Adipocyte (in vitro differentiated cells): ENCODE results near the gene CSPG4.
A peak's percentile ranks its signal among the peaks of the same experiment; 100 is the strongest.
"Not testable (repeated sequence)": the region's sequence is repeated elsewhere in the genome, so short reads cannot be mapped to it uniquely, and the experiment has no call there.

Source experiments
- DNase-seq: peaks from one replicate; pipeline ENCODE4 v3.0.0-alpha.2; 2015; ENCODE audit warnings: low read depth
- H3K27me3 ChIP-seq: replicated peaks from 2 replicates; pipeline ENCODE4 v1.7.0; 2013; ENCODE audit warnings: mild to moderate bottlenecking, low read length, moderate library complexity; ENCODE audit not compliant: control insufficient read depth, insufficient read depth
- H3K36me3 ChIP-seq: 2 replicates; pipeline ENCODE4 v1.7.0; 2013; ENCODE audit warnings: low read length, mild to moderate bottlenecking, moderate library complexity; ENCODE audit not compliant: control insufficient read depth, insufficient read depth, severe bottlenecking
- H3K4me1 ChIP-seq: 2 replicates; pipeline ENCODE4 v1.7.0; 2013; ENCODE audit warnings: mild to moderate bottlenecking, low read length, moderate library complexity; ENCODE audit not compliant: control insufficient read depth, insufficient read depth
- H3K4me3 ChIP-seq: 2 replicates; pipeline ENCODE4 v1.7.0; 2013; ENCODE audit warnings: mild to moderate bottlenecking, low read length, moderate library complexity
- H3K9ac ChIP-seq: 2 replicates; pipeline ENCODE4 v1.7.0; 2013; ENCODE audit warnings: mild to moderate bottlenecking, low read length, moderate library complexity
- H3K9me3 ChIP-seq: 2 replicates; pipeline ENCODE4 v1.7.0; 2013; ENCODE audit warnings: mild to moderate bottlenecking, low read length, moderate library complexity; ENCODE audit not compliant: control insufficient read depth

CSPG4 gene

GRCh38 chr15:75678324-75678690 is 34.3 kb downstream of the CSPG4 start:
- not testable (repeated sequence) for H3K9me3 ChIP-seq, H3K4me3 ChIP-seq, H3K27me3 ChIP-seq, H3K9ac ChIP-seq, DNase-seq
- H3K4me1 ChIP-seq = peaks cover 30% of the 10 kb centered on the region
- H3K36me3 ChIP-seq = peaks cover 30% of the 10 kb centered on the region

- H3K36me3 ChIP-seq = peaks cover 30% of the 10 kb centered on the region
- no peaks in the 10 kb centered on the region for H3K27me3 ChIP-seq
- H3K4me3 ChIP-seq = no peak overlapping the region
- no peak overlapping the region for H3K9ac ChIP-seq
- no peaks in the 10 kb centered on the region for H3K9me3 ChIP-seq
- DNase-seq = no peak
- peaks cover 36% of the 10 kb centered on the region for H3K4me1 ChIP-seq
Measured at GRCh38 chr15:75677465-75678323, 35.0 kb downstream of the CSPG4 start.

- Histone ChIP-seq H3K4me1 (peaks cover 43% of the 10 kb centered on the region), H3K27me3 (no peaks in the 10 kb centered on the region), H3K9ac (no peak overlapping the region), H3K4me3 (no peak overlapping the region), H3K36me3 (peaks cover 23% of the 10 kb centered on the region), H3K9me3 (no peaks in the 10 kb centered on the region)
- no peak for DNase-seq
Measured at GRCh38 chr15:75676688-75677464, 35.8 kb downstream of the CSPG4 start.

- no peak overlapping the region for H3K9ac ChIP-seq
- peaks cover 53% of the 10 kb centered on the region for H3K4me1 ChIP-seq
- no peaks in the 10 kb centered on the region for H3K27me3 ChIP-seq
- DNase-seq = no peak
- H3K9me3 ChIP-seq = no peaks in the 10 kb centered on the region
- no peak overlapping the region for H3K4me3 ChIP-seq
- H3K36me3 ChIP-seq = peaks cover 15% of the 10 kb centered on the region
Measured at GRCh38 chr15:75675579-75676404, 36.9 kb downstream of the CSPG4 start.

DNA sequence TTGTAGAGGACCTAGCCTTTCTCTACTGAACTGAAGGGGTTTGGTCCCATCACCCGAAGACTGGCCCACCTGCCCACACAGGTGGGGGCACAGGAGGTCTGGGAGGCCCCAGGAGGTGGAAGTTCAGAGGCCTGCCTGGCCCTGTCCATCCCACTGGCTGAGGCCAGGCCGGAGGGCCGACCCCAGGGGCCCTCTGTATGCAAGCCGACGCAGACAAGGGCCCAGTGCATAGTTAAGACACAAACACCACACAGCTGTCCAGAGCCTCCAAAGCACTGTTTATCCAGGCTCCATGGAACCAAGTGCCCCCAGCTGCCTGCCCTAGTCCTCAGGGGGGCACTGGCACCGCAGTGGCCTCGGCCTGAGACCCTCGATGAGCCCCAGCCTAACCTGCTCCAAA is 38.3 kb downstream of the CSPG4 start:
- no peak overlapping the region for H3K9ac ChIP-seq

DNA sequence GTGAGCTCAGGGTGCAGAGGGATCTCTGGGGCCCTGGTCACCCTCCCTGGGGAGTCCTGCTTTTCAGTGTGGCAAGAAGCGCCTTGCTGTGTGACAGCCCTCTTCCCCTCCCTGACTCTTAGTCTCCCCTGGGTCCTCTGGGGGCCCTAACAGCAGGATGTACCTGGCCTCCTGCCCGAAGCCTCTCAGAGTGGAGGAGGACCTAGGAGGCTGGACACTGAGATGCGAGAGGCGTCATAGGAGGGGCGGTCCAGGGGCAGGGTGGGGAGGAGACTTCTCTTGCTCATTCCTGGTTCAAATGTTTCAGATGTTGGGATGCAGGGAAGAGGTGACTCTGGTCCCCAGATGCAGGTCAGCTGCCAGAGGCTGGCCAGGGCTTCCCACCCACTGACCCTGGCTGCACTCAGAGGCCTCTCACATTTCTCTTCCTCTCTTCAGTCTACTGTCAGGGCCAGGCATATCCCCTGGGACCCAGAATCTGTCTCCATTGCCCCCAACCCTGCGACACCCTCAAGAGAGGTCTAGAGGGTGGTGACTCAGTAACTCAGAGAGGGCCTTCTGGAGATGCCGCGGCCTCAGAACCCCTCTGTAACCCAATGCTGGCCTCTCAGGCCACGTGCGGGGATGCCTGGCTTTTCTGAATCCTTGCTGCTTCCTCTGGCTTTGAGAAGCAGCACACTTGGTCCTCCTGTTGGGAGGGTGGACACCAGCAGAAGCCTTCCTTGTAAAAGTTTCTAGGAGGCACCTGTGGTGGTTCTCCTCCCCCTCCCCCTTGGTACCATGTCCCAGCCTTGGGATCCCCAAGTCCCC is 39.0 kb downstream of the CSPG4 start:
- Histone ChIP-seq H3K27me3 (no peaks in the 10 kb centered on the region), H3K4me1 (peaks cover 53% of the 10 kb centered on the region), H3K9me3 (no peaks in the 10 kb centered on the region), H3K4me3 (peak overlapping the region; percentile 63), H3K36me3 (peaks cover 6% of the 10 kb centered on the region), H3K9ac (peak overlapping the region; percentile 75)
- DNase-seq = peak; percentile 70

More for the DNA sequence above, 38.3 kb downstream of the CSPG4 start:
- no peak for DNase-seq
- H3K4me1 ChIP-seq = peaks cover 53% of the 10 kb centered on the region
- H3K36me3 ChIP-seq = peaks cover 11% of the 10 kb centered on the region
- no peaks in the 10 kb centered on the region for H3K27me3 ChIP-seq
- H3K4me3 ChIP-seq = no peak overlapping the region
- no peaks in the 10 kb centered on the region for H3K9me3 ChIP-seq

DNA sequence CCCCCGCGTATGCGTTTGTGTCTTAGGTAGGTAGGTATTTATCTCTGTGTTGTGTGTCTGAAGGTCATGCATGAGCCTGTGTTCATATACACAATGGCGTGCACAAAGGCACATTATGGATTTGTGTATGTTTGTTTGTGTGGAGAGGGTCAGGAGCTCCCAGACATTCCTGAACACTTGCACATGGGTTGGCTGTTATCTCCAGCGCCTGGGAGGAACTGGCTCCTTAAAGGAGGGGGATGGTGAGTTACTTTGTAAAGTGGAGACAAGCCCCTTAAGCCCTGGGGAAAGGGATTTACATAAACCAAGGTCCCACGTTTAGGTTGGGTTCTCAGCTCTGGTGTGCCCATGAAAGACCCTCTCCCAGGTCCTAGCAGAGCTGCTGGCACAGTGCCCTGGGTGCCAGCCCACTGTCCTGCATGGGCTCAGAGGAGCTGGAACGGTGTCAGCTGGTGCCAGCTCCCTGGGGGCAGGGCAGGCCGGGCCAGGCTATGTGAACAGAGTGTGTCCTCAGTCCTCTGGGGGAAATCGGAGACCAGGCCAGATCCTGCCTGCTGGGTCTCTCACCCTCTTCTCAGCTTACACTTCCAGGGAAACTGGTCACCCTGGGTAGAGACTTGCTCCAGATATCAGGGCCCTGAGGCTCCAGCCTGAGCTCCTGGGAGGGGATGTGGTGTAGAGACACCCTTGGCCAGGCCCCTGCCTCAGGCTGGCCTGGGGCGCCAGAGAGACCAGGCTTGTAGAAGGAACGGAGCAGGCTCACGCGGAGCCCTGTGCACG is 39.8 kb downstream of the CSPG4 start:
- Histone ChIP-seq H3K4me3 (peak overlapping the region; percentile 63), H3K27me3 (no peaks in the 10 kb centered on the region), H3K4me1 (peaks cover 54% of the 10 kb centered on the region), H3K9me3 (no peaks in the 10 kb centered on the region), H3K9ac (peak overlapping the region; percentile 75), H3K36me3 (peaks cover 6% of the 10 kb centered on the region)
- DNase-seq = peak; percentile 65

- H3K4me3 ChIP-seq = no peak overlapping the region
Measured at GRCh38 chr15:75671730-75672602, 40.7 kb downstream of the CSPG4 start.

DNA sequence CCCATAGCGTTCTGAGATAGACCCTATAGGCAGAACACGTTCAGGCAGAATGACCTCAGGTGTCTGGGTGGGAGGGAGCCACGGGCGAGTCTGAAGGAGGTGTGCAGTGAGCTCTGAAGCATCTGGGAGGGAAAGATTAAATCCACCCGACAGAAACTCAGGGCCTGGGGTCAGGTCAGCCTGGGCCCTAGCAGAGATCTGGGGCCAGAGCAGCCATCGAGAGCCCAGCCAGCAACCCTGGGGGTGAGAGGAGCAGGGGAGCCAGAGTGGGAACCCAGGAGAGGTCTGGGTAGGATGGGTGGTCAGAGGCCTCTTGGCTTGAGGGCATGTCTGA is 42.8 kb downstream of the CSPG4 start:
- Histone ChIP-seq H3K36me3 (no peaks in the 10 kb centered on the region), H3K4me3 (no peak overlapping the region), H3K9me3 (no peaks in the 10 kb centered on the region), H3K27me3 (no peaks in the 10 kb centered on the region), H3K4me1 (peaks cover 68% of the 10 kb centered on the region), H3K9ac (no peak overlapping the region)
- DNase-seq = no peak

More at GRCh38 chr15:75671730-75672602, 40.7 kb downstream of the CSPG4 start:
- Histone ChIP-seq H3K9ac (peak overlapping the region; percentile 25), H3K36me3 (peaks cover under 1% of the 10 kb centered on the region), H3K9me3 (no peaks in the 10 kb centered on the region), H3K4me1 (peaks cover 63% of the 10 kb centered on the region), H3K27me3 (no peaks in the 10 kb centered on the region)
- no peak for DNase-seq
